Cardiac fibroblast (primary cell): Measurements from ENCODE around the gene ATXN7L3B.

ENCODE experiments used
- DNase-seq, 2 donors: peaks; one replicate each; pipeline versions ENCODE4 v3.0.0 to v3.0.0-alpha.2; 2010; ENCODE audit warnings: low read depth in 2 of 2
- H3K4me3 ChIP-seq, 2 donors: replicated peaks in 1 of 2; 1 replicate in 1 of 2; 2 replicates in 1 of 2; pipeline ENCODE4 v1.5.1; 2011; ENCODE audit warnings: low read depth in 2 of 2, low read length in 2 of 2, mild to moderate bottlenecking in 2 of 2, moderate library complexity in 1 of 2
- TF ChIP-seq, protein P1 (sequence below): IDR thresholded peaks from one replicate; pipeline ENCODE4 v1.5.1; 2011; ENCODE audit warnings: low read depth, mild to moderate bottlenecking, low read length, inconsistent platforms

The ATXN7L3B gene

DNA sequence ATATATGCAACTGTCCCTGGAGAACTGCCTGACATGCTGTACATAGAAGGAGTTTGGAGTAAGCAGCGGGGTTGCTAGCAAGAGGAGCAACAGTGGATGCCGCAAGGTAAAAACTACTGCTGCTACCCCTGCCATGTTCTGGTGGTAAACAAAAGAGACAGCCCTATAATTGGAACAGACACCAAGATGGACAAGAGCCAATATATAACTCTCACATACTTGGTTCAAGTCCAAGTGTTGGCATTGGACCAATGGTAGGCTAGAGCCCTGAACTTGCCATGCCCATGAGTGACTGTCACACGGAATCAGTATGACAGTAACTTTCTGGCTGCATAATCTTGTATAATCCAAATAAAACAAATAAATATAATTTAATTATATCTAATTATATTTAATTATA is 13.7 kb downstream of the ATXN7L3B start:
- no peak overlapping the region for H3K4me3 ChIP-seq
- no peak for DNase-seq
- TF ChIP-seq, protein P1, sequence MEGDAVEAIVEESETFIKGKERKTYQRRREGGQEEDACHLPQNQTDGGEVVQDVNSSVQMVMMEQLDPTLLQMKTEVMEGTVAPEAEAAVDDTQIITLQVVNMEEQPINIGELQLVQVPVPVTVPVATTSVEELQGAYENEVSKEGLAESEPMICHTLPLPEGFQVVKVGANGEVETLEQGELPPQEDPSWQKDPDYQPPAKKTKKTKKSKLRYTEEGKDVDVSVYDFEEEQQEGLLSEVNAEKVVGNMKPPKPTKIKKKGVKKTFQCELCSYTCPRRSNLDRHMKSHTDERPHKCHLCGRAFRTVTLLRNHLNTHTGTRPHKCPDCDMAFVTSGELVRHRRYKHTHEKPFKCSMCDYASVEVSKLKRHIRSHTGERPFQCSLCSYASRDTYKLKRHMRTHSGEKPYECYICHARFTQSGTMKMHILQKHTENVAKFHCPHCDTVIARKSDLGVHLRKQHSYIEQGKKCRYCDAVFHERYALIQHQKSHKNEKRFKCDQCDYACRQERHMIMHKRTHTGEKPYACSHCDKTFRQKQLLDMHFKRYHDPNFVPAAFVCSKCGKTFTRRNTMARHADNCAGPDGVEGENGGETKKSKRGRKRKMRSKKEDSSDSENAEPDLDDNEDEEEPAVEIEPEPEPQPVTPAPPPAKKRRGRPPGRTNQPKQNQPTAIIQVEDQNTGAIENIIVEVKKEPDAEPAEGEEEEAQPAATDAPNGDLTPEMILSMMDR = no peak

DNA sequence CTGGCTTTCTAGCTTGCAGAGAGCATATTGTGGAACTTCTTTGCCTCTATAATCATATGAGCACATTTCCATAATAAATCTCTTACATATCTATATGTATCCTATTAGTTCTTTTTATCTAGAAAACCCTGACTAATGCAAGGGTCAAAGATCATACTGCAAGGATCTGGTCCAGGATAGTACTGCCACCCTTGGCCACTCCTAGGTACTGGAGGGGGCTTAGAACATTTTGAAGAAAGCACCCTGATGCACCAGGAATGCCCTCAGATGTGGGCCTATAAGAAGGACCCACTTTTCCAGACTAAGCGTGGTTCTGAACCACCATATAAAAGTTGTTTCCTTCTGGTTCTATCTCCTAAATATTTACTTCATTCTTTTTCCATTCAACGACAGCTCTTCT is 14.6 kb downstream of the ATXN7L3B start:
- no peak for DNase-seq
- TF ChIP-seq, protein P1 = no peak

DNA sequence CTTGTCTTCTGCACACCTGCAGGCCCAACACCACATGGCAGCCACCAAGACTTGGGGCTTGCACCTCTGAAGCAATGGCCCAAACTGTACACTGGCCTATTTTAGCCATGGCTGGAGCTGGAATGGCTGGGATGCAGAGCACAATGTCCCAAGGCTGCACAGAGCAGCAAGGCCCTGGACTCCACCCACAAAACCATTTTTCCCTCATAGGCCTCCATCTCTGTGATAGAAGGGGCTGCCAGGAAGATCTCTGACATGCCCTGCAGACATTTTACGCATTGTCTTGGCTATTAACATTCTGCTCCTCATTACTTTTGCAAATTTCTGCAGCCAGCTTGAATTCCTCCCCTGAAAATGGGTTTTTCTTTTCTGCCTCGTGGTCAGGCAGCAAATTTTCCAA is 22.1 kb downstream of the ATXN7L3B start:
- no peak for DNase-seq
- no peak overlapping the region for H3K4me3 ChIP-seq
- TF ChIP-seq, protein P1 = no peak

More for the DNA sequence above, 14.6 kb downstream of the ATXN7L3B start:
- no peak overlapping the region for H3K4me3 ChIP-seq

DNA sequence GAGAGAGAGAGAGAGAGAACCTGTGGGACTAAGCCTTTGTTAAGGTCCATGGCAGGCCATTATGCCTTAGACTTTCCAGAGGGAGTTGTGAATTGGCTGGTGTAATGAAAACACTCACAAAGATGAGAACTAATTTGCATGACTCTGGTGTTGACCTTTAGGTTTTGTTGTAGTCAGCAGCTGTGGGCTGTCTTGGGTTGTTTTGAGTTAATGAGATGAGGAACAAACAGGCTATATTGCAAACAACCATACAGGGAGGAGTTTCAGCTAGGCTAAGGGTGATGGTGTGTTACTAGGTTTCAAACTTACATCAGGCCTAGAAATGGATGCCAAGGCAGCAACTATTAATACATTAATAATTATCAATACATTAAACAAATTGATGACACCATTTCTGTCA is 26.3 kb downstream of the ATXN7L3B start:
- H3K4me3 ChIP-seq = no peak overlapping the region
- TF ChIP-seq, protein P1 = no peak
- no peak for DNase-seq

DNA sequence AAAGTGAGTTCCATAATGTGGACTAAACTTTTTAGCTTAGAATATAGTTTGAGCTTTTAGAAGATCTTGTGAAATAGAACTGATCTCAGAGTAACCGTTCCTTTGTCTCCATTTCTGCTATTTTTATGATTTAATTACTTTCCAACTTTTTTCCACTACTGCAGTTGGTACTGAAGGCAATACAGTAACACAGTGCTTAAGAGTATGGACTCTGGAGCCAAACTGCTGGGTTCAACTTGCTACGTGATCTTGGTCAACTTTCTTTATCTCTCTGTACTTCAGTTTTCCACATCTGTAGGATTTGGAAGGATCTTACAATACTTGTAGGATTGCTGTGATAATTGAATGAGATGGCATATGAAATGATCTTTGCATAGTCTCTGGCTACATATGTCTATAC is 40.9 kb downstream of the ATXN7L3B start:
- DNase-seq = no peak
- TF ChIP-seq, protein P1 = no peak
- H3K4me3 ChIP-seq = no peak overlapping the region

DNA sequence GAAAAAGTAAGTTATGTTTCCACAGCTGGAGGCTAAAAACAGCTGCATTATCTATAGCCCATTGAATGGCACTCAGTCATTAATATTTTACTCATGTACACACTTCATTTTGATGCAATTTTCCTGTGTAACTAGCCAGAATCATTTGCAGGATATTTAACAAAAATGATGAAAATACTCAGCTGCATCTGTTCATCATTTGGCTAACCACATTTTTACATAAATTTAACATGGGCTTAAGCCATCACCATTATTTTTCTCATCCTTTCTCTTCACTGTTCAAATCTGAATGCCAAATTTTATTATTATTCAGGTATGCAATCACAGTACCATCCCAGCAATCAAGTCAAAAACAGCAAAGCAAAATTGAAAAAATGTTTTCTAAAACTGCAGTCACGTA is 41.8 kb downstream of the ATXN7L3B start:
- TF ChIP-seq, protein P1 = no peak
- H3K4me3 ChIP-seq = no peak overlapping the region
- DNase-seq = no peak

DNA sequence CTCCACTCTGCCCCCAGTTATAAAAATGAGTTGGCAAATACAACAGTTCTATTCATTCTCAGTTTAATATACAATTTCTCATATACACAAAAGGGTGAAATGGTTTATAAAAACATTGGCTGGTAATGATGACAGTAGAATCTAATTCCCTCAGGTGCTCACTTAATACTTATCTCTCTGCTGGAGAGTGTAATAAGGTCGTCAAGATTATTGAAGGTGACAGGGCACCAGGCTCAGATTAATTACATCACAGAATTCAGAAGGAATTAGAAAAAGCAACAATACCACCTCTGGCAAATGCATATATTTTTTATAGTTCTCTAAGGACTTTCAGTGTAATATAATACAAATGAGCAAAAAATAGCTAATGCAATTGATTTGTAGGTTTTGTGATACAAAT is 42.3 kb downstream of the ATXN7L3B start:
- DNase-seq = no peak
- TF ChIP-seq, protein P1 = no peak
- H3K4me3 ChIP-seq = no peak overlapping the region
